Measurements from ENCODE around the gene FHIT.

DNA sequence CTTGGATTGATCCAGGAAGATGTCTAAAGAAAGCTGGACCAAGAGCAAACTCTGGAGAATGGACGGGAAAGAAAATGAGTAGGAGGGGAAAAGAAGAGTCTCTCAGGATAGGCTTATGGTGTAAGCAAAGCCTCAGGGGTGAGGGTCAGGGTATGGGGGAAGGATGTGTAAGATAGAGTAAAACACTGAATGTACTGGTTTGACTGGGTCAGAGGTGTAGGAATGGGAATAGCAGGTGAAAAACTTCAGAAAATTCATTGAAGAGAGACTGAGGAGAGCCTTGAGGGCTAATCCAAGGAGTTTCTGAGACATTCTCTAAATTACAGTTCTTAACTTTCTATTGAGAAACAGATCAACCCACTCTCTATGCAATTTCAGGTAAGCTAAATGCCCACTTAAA, 857.3 kb downstream of the FHIT start:
- TF ChIP-seq YY1 (IDR thresholded peaks at IDR 0.05; ENCODE audit: insufficient read depth, insufficient read length) (no peak), SUZ12 (IDR thresholded peaks at IDR 0.05; ENCODE audit: extremely low read depth, insufficient read depth, insufficient read length) (no peak)
